ENCODE results near the gene NMUR2.

- TF ChIP-seq REST (IDR thresholded peaks at IDR 0.05; ENCODE audit: low read depth) (no peak), CEBPB (IDR thresholded peaks at IDR 0.05; ENCODE audit: low read depth) (no peak), EZH2 (IDR thresholded peaks at IDR 0.05) (no peak), CTCF (IDR thresholded peaks at IDR 0.05 in 2 of 3, conservative IDR thresholded peaks at IDR 0.05 in 1 of 3; ENCODE audit: borderline replicate concordance in 1 of 3, insufficient read depth in 1 of 3, low read depth in 2 of 3, low read length in 2 of 3) (no peak), EZH2phosphoT487 (IDR thresholded peaks at IDR 0.05; ENCODE audit: borderline replicate concordance) (no peak), POLR2A (IDR thresholded peaks at IDR 0.05; ENCODE audit: borderline replicate concordance, extremely low read depth, insufficient read depth, insufficient read length) (no peak), ZNF274 (IDR thresholded peaks at IDR 0.05; ENCODE audit: low read depth, low read length) (no peak), ZBTB33 (IDR thresholded peaks at IDR 0.05; ENCODE audit: extremely low read depth, insufficient replicate concordance, low read length) (no peak), POLR2AphosphoS5 (IDR thresholded peaks at IDR 0.05; ENCODE audit: low read depth, low read length) (no peak), YY1 (IDR thresholded peaks at IDR 0.05; ENCODE audit: extremely low read depth, insufficient replicate concordance, low read depth, low read length) (no peak), SIN3A (IDR thresholded peaks at IDR 0.05; ENCODE audit: low read depth) (no peak), RAD21 (IDR thresholded peaks at IDR 0.05; ENCODE audit: low read depth) (no peak), EGR1 (IDR thresholded peaks at IDR 0.05; ENCODE audit: low read depth) (no peak)
Observed at GRCh38 chr5:152358861-152359568, 46.1 kb downstream of the NMUR2 start.
